Esophagus squamous epithelium (tissue), 4 donors: ENCODE data around the gene NFATC3.

ENCODE experiments used
- POLR2A ChIP-seq, 4 donors: fragments of 450-650 bp; IDR thresholded peaks; one replicate each; pipeline ENCODE4 v1.6.1; 2017; ENCODE audit warnings: antibody characterized with exemption in 4 of 4, mild to moderate bottlenecking in 4 of 4, moderate library complexity in 3 of 4
- TF ChIP-seq, protein P1 (sequence below), 6 experiments: fragments of 450-650 bp in 4 of 6; fragments of 200-600 bp in 2 of 6; sonication (generic) in 2 of 6; IDR thresholded peaks; one replicate each; pipeline ENCODE4 v1.5.1; 2016 to 2019; ENCODE audit warnings: antibody characterized with exemption in 6 of 6, mild to moderate bottlenecking in 4 of 6, moderate library complexity in 4 of 6

DNA sequence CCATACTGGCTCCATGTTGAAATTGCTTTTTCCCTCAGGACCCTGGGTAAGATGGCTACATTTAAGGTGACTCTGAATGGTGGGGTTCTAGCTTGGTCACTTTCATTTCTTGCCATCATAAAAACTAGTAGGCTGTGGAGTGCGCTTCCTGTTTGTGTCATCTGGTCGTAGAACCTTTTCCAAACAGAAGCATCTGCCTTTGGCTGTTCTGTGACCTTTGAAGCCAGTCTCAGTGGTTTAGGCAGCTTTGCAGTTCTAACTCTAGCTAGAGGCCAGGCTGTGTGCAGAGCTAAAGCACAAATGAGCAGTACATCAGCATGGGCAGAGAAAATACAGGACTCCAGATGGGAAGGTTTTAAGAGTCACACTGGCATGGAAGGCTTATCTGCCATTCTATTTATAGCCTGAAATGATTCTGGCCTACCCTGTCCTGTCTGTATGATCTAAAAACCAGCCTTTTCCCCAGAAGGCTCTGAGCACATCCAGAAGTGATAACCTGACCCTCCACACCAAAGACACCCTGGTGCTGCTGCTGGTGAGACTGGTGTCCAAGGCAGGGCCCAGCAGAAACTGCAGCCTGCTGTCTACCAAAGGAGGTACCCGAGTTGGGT is 142.1 kb downstream of the NFATC3 start:
- TF ChIP-seq, protein P1, sequence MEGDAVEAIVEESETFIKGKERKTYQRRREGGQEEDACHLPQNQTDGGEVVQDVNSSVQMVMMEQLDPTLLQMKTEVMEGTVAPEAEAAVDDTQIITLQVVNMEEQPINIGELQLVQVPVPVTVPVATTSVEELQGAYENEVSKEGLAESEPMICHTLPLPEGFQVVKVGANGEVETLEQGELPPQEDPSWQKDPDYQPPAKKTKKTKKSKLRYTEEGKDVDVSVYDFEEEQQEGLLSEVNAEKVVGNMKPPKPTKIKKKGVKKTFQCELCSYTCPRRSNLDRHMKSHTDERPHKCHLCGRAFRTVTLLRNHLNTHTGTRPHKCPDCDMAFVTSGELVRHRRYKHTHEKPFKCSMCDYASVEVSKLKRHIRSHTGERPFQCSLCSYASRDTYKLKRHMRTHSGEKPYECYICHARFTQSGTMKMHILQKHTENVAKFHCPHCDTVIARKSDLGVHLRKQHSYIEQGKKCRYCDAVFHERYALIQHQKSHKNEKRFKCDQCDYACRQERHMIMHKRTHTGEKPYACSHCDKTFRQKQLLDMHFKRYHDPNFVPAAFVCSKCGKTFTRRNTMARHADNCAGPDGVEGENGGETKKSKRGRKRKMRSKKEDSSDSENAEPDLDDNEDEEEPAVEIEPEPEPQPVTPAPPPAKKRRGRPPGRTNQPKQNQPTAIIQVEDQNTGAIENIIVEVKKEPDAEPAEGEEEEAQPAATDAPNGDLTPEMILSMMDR (IDR thresholded peaks at IDR 0.05) = no peak
- no peak for TF ChIP-seq POLR2A (IDR thresholded peaks at IDR 0.05)
